ENCODE data around the gene WDR37. TPM values are rescaled to one million over a fixed set of nuclear protein-coding genes. Genes with fewer than 3 reads are reported as not detected.

The WDR37 gene
- total RNA-seq, 4 donors from 2014 or later = 9.4 to 18.9 (median 11.9) TPM

- intact Hi-C loops (cut with DNase I; ENCODE audit: low total_unique reads) = no loop called here
- TF ChIP-seq CTCF (IDR thresholded peaks at IDR 0.05) (no peak), POLR2A (IDR thresholded peaks at IDR 0.05) (no peak)
- DNase-seq (ENCODE audit: low spot score in 2 of 2) = peak in 1 of 2 donors; percentile 57
- H3K4me3 ChIP-seq (ENCODE audit: low read depth, poor library complexity, severe bottlenecking) = no peak overlapping the region
- WGBS, 2 donors = 91 to 97% methylated on average over 7 of the region's 7 CpGs
These were observed 46.2 kb downstream of the WDR37 start for GRCh38 chr10:1102416-1102815.

- intact Hi-C loops (cut with DNase I; ENCODE audit: low total_unique reads) = no loop called here
- TF ChIP-seq POLR2A (IDR thresholded peaks at IDR 0.05) = no peak
- TF ChIP-seq CTCF (IDR thresholded peaks at IDR 0.05) = no peak
- H3K4me3 ChIP-seq (ENCODE audit: low read depth, poor library complexity, severe bottlenecking) = no peak overlapping the region
- peak in 1 of 2 donors; percentile 8 for DNase-seq (ENCODE audit: low spot score in 2 of 2)
- 91 to 100% methylated on average over 2 of the region's 2 CpGs for WGBS, 2 donors
These were observed 46.6 kb downstream of the WDR37 start for GRCh38 chr10:1102831-1103230.

GRCh38 chr10:1103551-1103950 lies 47.4 kb downstream of the WDR37 start:
- intact Hi-C loops (cut with DNase I; ENCODE audit: low total_unique reads) = no loop called here
- no peak overlapping the region for H3K4me3 ChIP-seq (ENCODE audit: low read depth, poor library complexity, severe bottlenecking)
- 92 to 98% methylated on average over 18 of the region's 18 CpGs for WGBS, 2 donors
- TF ChIP-seq POLR2A (IDR thresholded peaks at IDR 0.05) (no peak), CTCF (IDR thresholded peaks at IDR 0.05) (no peak)
- DNase-seq (ENCODE audit: low spot score in 2 of 2) = peak in 1 of 2 donors; percentile 74

GRCh38 chr10:1104971-1105370 lies 48.8 kb downstream of the WDR37 start:
- DNase-seq (ENCODE audit: low spot score in 2 of 2) = peak in 1 of 2 donors; percentile 68
- intact Hi-C loops (cut with DNase I; ENCODE audit: low total_unique reads) = no loop called here
- TF ChIP-seq POLR2A (IDR thresholded peaks at IDR 0.05) (no peak), CTCF (IDR thresholded peaks at IDR 0.05) (no peak)
- H3K4me3 ChIP-seq (ENCODE audit: low read depth, poor library complexity, severe bottlenecking) = no peak overlapping the region
- WGBS, 2 donors = 96% methylated on average over 14 of the region's 14 CpGs

- TF ChIP-seq CTCF (IDR thresholded peaks at IDR 0.05) (no peak), POLR2A (IDR thresholded peaks at IDR 0.05) (no peak)
- DNase-seq (ENCODE audit: low spot score in 2 of 2) = no peak
- no peak overlapping the region for H3K4me3 ChIP-seq (ENCODE audit: low read depth, poor library complexity, severe bottlenecking)
- intact Hi-C loops (cut with DNase I; ENCODE audit: low total_unique reads) = no loop called here
- WGBS, 2 donors = 90 to 92% methylated on average over 13 to 15 of the region's 15 CpGs
These were observed 50.8 kb downstream of the WDR37 start for GRCh38 chr10:1107004-1107403.

- H3K4me3 ChIP-seq (ENCODE audit: low read depth, poor library complexity, severe bottlenecking) = no peak overlapping the region
- whole genome bisulfite sequencing, 2 donors = 79 to 85% methylated on average over 6 of the region's 6 CpGs
- intact Hi-C loops (cut with DNase I; ENCODE audit: low total_unique reads) = no loop called here
- no peak for DNase-seq (ENCODE audit: low spot score in 2 of 2)
- no peak for TF ChIP-seq POLR2A (IDR thresholded peaks at IDR 0.05)
- TF ChIP-seq CTCF (IDR thresholded peaks at IDR 0.05) = no peak
These were observed 51.5 kb downstream of the WDR37 start for GRCh38 chr10:1107679-1108078.

Data from lower leg skin (tissue), 4 donors.